GM12878 (cell line): Measurements from ENCODE around the gene MMP11. TPM values are rescaled to one million over a fixed set of nuclear protein-coding genes. Genes with fewer than 3 reads are reported as not detected.

Source experiments
- ATAC-seq: fragments of 200-7000 bp; cut with Tn5 transposase; 3 replicates; pipeline ENCODE4 v1.9.1; 2020; ENCODE audit warnings: mild to moderate bottlenecking, moderate library complexity
- BruUV-seq: library from RNA; stranded (reverse); fragments of 400-500 nt; replicated peaks from 2 replicates; lab custom pipeline; 2021; lab: Mats Ljungman, UMichigan
- CTCF ChIA-PET: fragments of 300-600 bp; sonication (Branson Sonifier 250); formaldehyde crosslinking; extraction: SDS; loops from one replicate; lab custom pipeline; 2021; ENCODE audit warnings: inconsistent platforms; lab: Yijun Ruan, JAX
- POLR2A ChIA-PET: fragments of 350-600 bp; formaldehyde crosslinking; extraction: SDS; loops from one replicate; lab custom pipeline; 2021; ENCODE audit warnings: inconsistent platforms; lab: Charles Lee
- RAD21 ChIA-PET: fragments of 300-600 bp; sonication (Branson Sonifier 250); formaldehyde crosslinking; loops from one replicate; lab custom pipeline; 2023; ENCODE audit warnings: antibody characterized with exemption; ENCODE audit not compliant: unreplicated experiment; lab: Charles Lee
- SMC1A ChIA-PET: fragments of 300-600 bp; sonication (Branson Sonifier 250); formaldehyde crosslinking; loops from one replicate; lab custom pipeline; 2023; ENCODE audit not compliant: unreplicated experiment, uncharacterized antibody; lab: Charles Lee
- DNase-seq: peaks from one replicate; pipeline ENCODE4 v3.0.0-alpha.2; 2011; ENCODE audit warnings: low read depth, low spot score
- FAIRE-seq: peaks from 3 replicates; lab custom pipeline; 2011; peaks lifted over from hg19 to GRCh38; lab: Jason Lieb, UNC
- H2AFZ ChIP-seq: 2 replicates; pipeline ENCODE4 v1.6.0; 2011; ENCODE audit warnings: low read depth, low read length, control low read depth; ENCODE audit not compliant: control insufficient read depth
- H3K27ac ChIP-seq: 2 replicates; pipeline ENCODE4 v1.5.1; 2011; ENCODE audit warnings: control low read depth; ENCODE audit not compliant: control insufficient read depth, insufficient read depth
- H3K27me3 ChIP-seq, 2 experiments: replicated peaks in 1 of 2; 2 replicates each; pipeline versions ENCODE4 v1.6.0 to v1.6.1; 2011; ENCODE audit warnings: low read length in 1 of 2; ENCODE audit not compliant: control insufficient read depth in 2 of 2, insufficient read depth in 2 of 2
- H3K36me3 ChIP-seq, 2 experiments: 2 replicates each; pipeline ENCODE4 v1.5.1; 2011; ENCODE audit warnings: low read length in 1 of 2; ENCODE audit not compliant: control insufficient read depth in 2 of 2, insufficient read depth in 2 of 2
- H3K4me1 ChIP-seq: 2 replicates; pipeline ENCODE4 v1.6.1; 2011; ENCODE audit warnings: mild to moderate bottlenecking, low read length, moderate library complexity, mixed read lengths; ENCODE audit not compliant: control insufficient read depth, insufficient read depth
- H3K4me2 ChIP-seq: 2 replicates; pipeline ENCODE4 v1.6.0; 2011; ENCODE audit warnings: control low read depth; ENCODE audit not compliant: control insufficient read depth, insufficient read depth
- H3K4me3 ChIP-seq: fragments of 200-600 bp; sonication (generic); 2 replicates; pipeline ENCODE4 v1.5.1; 2016
- H3K79me2 ChIP-seq: 2 replicates; pipeline ENCODE4 v1.6.0; 2011; ENCODE audit warnings: low read length; ENCODE audit not compliant: control insufficient read depth, insufficient read depth
- H3K9ac ChIP-seq: 2 replicates; pipeline ENCODE4 v1.8.0; 2011; ENCODE audit warnings: low read length, control low read depth, mixed read lengths; ENCODE audit not compliant: control insufficient read depth, insufficient read depth
- H3K9me3 ChIP-seq: replicated peaks from 3 replicates; pipeline ENCODE4 v1.5.1; 2011; ENCODE audit warnings: mild to moderate bottlenecking, low read length; ENCODE audit not compliant: control insufficient read depth, insufficient read depth
- H4K20me1 ChIP-seq: 2 replicates; pipeline ENCODE4 v1.6.0; 2011; ENCODE audit not compliant: control insufficient read depth, insufficient read depth
- BHLHE40 ChIP-seq, 2 experiments: fragments of 450-650 bp in 1 of 2; IDR thresholded peaks; 2 replicates each; pipeline ENCODE4 v1.6.1; 2011 to 2017; ENCODE audit warnings: low read depth in 2 of 2, borderline replicate concordance in 1 of 2, improper control_type of control experiment in 1 of 2, low read length in 1 of 2, mild to moderate bottlenecking in 1 of 2
- CBFB ChIP-seq: IDR thresholded peaks from 2 replicates; pipeline ENCODE4 v1.6.1; 2016; ENCODE audit warnings: antibody characterized with exemption, low read depth
- CEBPZ ChIP-seq: fragments of 150-350 bp; IDR thresholded peaks from 2 replicates; pipeline ENCODE4 v1.6.1; 2016; ENCODE audit warnings: low read depth, low read length
- EED ChIP-seq: sonication (generic); IDR thresholded peaks from 2 replicates; pipeline ENCODE4 v1.6.1; 2016; ENCODE audit warnings: antibody characterized with exemption, low read depth
- GATAD2B ChIP-seq: fragments of 450-650 bp; conservative IDR thresholded peaks from 2 replicates; pipeline ENCODE4 v1.6.1; 2017; ENCODE audit warnings: low read depth, mild to moderate bottlenecking, moderate library complexity
- JUND ChIP-seq: IDR thresholded peaks from 2 replicates; pipeline ENCODE4 v1.6.1; 2012; ENCODE audit warnings: low read depth, mild to moderate bottlenecking, low read length, improper control_type of control experiment, moderate library complexity
- MEF2B ChIP-seq: fragments of 450-650 bp; IDR thresholded peaks from 2 replicates; pipeline ENCODE4 v1.6.1; 2018; ENCODE audit warnings: mild to moderate bottlenecking, moderate library complexity; ENCODE audit not compliant: partially characterized antibody, poor library complexity, severe bottlenecking
- RCOR1 ChIP-seq: conservative IDR thresholded peaks from 2 replicates; pipeline ENCODE4 v1.6.1; 2012; ENCODE audit warnings: low read depth, low read length, improper control_type of control experiment
- RELA ChIP-seq: fragments of 450-650 bp; IDR thresholded peaks from 2 replicates; pipeline ENCODE4 v1.8.0; 2014; ENCODE audit warnings: borderline replicate concordance; ENCODE audit not compliant: partially characterized antibody
- TBL1XR1 ChIP-seq: IDR thresholded peaks from 2 replicates; pipeline ENCODE4 v1.6.1; 2012; ENCODE audit warnings: low read depth, low read length, improper control_type of control experiment
- TCF12 ChIP-seq: IDR thresholded peaks from 2 replicates; pipeline ENCODE4 v1.6.1; 2011; ENCODE audit warnings: low read depth, mild to moderate bottlenecking, low read length
- ZBED1 ChIP-seq: IDR thresholded peaks from 2 replicates; pipeline ENCODE4 v1.6.1; 2016; ENCODE audit warnings: borderline replicate concordance
- WGBS: methylation state at CpG from one replicate; pipeline ENCODE4 v1.1.6; 2016; ENCODE audit warnings: low lambda C conversion rate; ENCODE audit not compliant: insufficient replicate concordance, insufficient coverage; ENCODE audit errors: missing lambda C conversion rate; 5-methylcytosine and 5-hydroxymethylcytosine counted together
- in situ Hi-C: fragments of 300-500 bp; cut with MboI; formaldehyde crosslinking; loops from 9 replicates; pipeline ENCODE4 v1.14.3; 2018; ENCODE audit warnings: mixed read lengths
- intact Hi-C: fragments of 100-400 bp; cut with micrococcal nuclease; formaldehyde crosslinking; loops from one replicate; pipeline ENCODE4 v1.14.2; 2022; ENCODE audit not compliant: unreplicated experiment
- polyA plus RNA-seq, 11 experiments: library from polyadenylated mRNA; depleted of rRNA in 4 of 11; unstranded in 6 of 11; stranded (reverse) in 5 of 11; fragments of >200 nt; fragmentation: Nextera tagmentation in 4 of 11; fragmentation: Illumina TruSeq in 1 of 11; extraction: Ambion mirVana in 4 of 11; extraction: Trizol in 1 of 11; gene quantifications; 1 replicate in 1 of 11; 2 replicates in 10 of 11; pipeline versions ENCODE4 v1.2.1 to v1.2.3, GENCODE V29; 2011 to 2016; ENCODE audit warnings: inconsistent platforms in 2 of 11, missing spikeins in 2 of 11, low read depth in 1 of 11
- total RNA-seq, 4 experiments: library from RNA; depleted of rRNA in 3 of 4; stranded (reverse); fragments of >200 nt in 3 of 4; fragmentation: Illumina TruSeq in 1 of 4; extraction: Trizol in 1 of 4; gene quantifications; 2 replicates each; pipeline versions ENCODE4 v1.2.1 to v1.2.3, GENCODE V29; 2013 to 2021
- TF ChIP-seq, protein P1 (sequence below): IDR thresholded peaks from 2 replicates; pipeline ENCODE4 v1.6.1; 2012; ENCODE audit warnings: mild to moderate bottlenecking, low read depth, low read length

MMP11 gene
- total and polyA plus RNA-seq, 10 of the 15 experiments (the other 5 are each of a cell fraction or from before 2014, with no cell fraction given), result 0.03 to 1.1 (median 0.31) TPM; not detected in 2

DNA sequence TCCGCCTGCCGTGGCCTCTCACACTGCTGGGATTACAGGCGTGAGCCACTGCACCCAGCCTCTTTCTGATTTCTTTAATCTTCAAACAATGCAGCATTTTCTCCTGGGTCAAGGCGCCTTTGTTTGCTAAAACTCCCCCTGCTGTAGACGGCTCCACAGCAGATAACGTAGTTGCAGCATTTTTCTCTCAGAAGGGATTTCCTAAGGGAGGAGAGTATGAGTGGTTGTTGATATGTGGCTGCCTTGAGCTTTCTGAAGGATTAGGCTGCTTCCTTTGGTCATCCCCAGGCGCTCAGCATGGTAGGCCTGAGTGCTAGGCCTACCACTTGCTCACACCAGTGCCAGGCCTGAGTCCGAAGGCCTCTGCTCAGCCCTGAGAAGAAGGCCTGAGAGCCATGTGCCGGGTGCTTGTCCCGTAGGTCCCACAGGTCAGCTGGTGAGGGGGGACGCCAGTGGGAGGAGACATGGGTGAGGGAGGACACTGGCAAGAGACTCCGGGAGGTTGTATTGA is 32.2 kb downstream of the MMP11 start (continued):
- TF ChIP-seq CEBPZ (no peak), BHLHE40 (IDR thresholded peaks at IDR 0.05; ENCODE audit: borderline replicate concordance in 1 of 2, low read depth in 2 of 2, low read length in 1 of 2) (0 out of 4 replicates have a peak, but pooled peaks of 1 of the 2 experiments have one; percentile 8), ZBED1 (no peak), JUND (no peak)
- TF ChIP-seq, all 136 proteins: peak for 4

GRCh38 chr22:23806837-23807236 is 34.2 kb downstream of the MMP11 start:
- Histone ChIP-seq H3K27me3 (no peaks in the 10 kb centered on the region), H3K27ac (peak overlapping the region; percentile 97), H3K4me2 (peak overlapping the region; percentile 49), H3K79me2 (peaks cover 37% of the 10 kb centered on the region), H3K9me3 (no peaks in the 10 kb centered on the region), H3K4me3 (peak overlapping the region; percentile 54), H3K4me1 (peaks cover 52% of the 10 kb centered on the region), H4K20me1 (no peaks in the 10 kb centered on the region), H3K36me3 (peaks cover 13 to 20% of the 10 kb centered on the region in 2 experiments), H3K9ac (peak overlapping the region; percentile 59), H2AFZ (no peak overlapping the region)
- BruUV-seq, result no TSS peak
- ChIA-PET POLR2A (interaction anchor here (0.7 to 2.4 kb wide), 6 partner anchors 18 to 51 kb away, joined by 3 to 14 read pairs (median 4); partner anchors contain the start of gene SLC2A11), RAD21 (interaction anchor here (2.0 kb wide), 1 partner anchor 39 kb away, joined by 11 read pairs; no protein-coding TSS in a partner anchor), CTCF (interaction anchor here (1.8 kb wide), 1 partner anchor 43 kb away, joined by 5 read pairs; no protein-coding TSS in a partner anchor), SMC1A (interaction anchor here (2.1 kb wide), 1 partner anchor 39 kb away, joined by 10 read pairs; no protein-coding TSS in a partner anchor)
- no peak for DNase-seq
- intact Hi-C loops (no loop called here), in situ Hi-C loops (no loop called here)
- TF ChIP-seq TCF12 (no peak), EED (no peak), TBL1XR1 (no peak), RELA (no peak), CBFB (no peak), MEF2B (no peak), RCOR1 (no peak), GATAD2B (no peak)
- TF ChIP-seq, protein P1, sequence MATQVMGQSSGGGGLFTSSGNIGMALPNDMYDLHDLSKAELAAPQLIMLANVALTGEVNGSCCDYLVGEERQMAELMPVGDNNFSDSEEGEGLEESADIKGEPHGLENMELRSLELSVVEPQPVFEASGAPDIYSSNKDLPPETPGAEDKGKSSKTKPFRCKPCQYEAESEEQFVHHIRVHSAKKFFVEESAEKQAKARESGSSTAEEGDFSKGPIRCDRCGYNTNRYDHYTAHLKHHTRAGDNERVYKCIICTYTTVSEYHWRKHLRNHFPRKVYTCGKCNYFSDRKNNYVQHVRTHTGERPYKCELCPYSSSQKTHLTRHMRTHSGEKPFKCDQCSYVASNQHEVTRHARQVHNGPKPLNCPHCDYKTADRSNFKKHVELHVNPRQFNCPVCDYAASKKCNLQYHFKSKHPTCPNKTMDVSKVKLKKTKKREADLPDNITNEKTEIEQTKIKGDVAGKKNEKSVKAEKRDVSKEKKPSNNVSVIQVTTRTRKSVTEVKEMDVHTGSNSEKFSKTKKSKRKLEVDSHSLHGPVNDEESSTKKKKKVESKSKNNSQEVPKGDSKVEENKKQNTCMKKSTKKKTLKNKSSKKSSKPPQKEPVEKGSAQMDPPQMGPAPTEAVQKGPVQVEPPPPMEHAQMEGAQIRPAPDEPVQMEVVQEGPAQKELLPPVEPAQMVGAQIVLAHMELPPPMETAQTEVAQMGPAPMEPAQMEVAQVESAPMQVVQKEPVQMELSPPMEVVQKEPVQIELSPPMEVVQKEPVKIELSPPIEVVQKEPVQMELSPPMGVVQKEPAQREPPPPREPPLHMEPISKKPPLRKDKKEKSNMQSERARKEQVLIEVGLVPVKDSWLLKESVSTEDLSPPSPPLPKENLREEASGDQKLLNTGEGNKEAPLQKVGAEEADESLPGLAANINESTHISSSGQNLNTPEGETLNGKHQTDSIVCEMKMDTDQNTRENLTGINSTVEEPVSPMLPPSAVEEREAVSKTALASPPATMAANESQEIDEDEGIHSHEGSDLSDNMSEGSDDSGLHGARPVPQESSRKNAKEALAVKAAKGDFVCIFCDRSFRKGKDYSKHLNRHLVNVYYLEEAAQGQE, result no peak
- ATAC-seq, result no peak
- no peak for FAIRE-seq
- WGBS, result no CpG with 5 or more reads among the region's 1 CpG
